ENCODE results near the gene HMGXB3. TPM values are rescaled to one million over a fixed set of nuclear protein-coding genes. Genes with fewer than 3 reads are reported as not detected.

The HMGXB3 gene
- total RNA-seq, result 48.4 and 77.0 TPM in 2 replicates

DNA sequence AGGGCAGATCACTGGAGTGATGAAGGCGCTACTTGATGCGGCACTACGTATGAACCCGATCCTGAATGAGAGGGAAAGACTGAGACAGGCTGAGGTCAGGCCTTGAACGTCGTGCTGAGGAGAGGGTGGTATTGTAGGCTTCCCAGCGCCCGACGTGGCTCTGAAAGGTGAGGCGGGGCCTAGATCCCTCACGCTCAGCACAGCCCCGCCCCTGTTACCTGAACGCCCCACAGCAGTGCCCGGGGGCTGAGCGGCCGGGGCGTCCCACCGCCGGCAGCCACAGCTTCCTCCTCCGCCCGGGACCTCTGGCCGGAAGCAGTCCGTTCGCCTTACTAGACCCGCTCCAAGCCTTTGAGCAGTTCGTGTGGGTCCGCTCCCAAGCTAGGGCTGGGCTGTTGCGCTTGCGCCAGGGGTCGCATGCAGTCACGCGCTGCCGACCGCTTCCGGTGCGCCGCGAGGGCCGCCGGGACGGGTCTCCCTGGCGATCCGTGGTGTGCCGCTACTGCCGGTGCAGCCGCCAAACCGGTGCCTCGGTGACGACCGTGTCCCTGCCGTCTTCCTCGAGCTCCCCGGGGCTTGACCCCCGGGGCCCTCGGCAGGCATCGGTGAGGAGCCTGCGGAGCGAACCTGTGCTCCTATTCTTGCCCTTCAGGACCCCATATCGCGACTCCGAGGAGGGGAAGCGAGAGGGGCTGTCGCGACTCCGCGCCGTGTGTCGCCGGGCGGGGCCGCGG, at the start of gene HMGXB3, which contains the start of gene TIGD6:
Gene HMGXB3, plus strand, starts transcription at position 484 of the 734 bp plus-strand sequence. CDS start 4,114 bp downstream, outside the sequence.
Gene TIGD6, minus strand, starts transcription at position 399 of the 734 bp plus-strand sequence. CDS start 4,306 bp downstream, outside the sequence.

GRCh38 chr5:149960272-149961185, 40.0 kb upstream of the HMGXB3 start, which contains the start of gene SLC26A2:
TSS of gene SLC26A2 (plus strand) at chr5:149960758. CDS start at chr5:149977653, 16,895 bp downstream.

DNA sequence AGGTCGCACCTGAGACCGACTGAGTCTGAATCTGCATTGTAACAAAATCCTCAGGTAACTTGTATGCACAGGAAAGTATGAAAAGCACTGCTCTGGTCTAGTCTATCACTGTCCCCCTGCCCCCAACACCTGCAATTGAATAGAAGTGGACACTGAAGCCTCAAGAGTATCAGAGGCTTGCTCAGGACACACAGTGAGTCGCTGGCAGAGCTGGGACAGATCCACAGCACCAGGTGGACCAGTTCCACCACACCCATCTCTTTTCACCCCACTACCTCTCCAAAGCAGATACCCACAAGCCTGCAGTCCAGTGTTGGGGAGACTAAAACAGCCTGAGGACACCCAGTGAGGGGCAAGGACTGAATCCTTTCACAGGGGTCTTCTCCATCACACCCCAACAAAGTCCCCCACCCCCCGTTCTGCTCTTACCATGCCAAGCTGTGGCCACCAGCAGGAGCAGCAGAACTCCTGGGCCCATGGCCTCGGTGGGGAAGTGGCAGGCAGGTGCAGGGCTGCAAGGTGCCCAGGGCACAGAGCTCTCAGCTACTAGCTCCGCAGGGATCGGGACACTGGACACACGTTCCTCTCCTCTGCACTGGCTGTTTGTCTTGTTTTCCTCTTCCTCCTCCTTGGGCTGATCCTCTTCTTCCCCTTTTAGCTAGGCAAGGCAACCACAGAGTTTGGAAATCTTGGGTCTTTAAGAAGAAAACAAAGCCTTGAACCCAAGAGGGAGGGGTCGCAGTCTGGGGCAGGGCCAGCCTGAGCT, 85.6 kb downstream of the HMGXB3 start, which contains the start of gene CSF1R:
Gene CSF1R, minus strand, starts transcription at position 605 of the 766 bp plus-strand sequence. Its CDS starts 127 bp downstream, at position 478.

Small RNAs within 50 kb of the gene (small RNA-seq; reads per million reads assigned to genes)
- gene RF00019 (ENCODE audit: low replicate concordance), result not detected

Other genes starting within 250 kb of the HMGXB3 start
- gene PDE6A, start 55.9 kb upstream of the HMGXB3 start, total RNA-seq, result not detected in 2 replicates
- 17.3 and 23.0 TPM in 2 replicates for gene SLC26A2, start 40.0 kb upstream of the HMGXB3 start, total RNA-seq
- gene TIGD6, start 85 bp upstream of the HMGXB3 start, total RNA-seq, result 7.6 and 7.7 TPM in 2 replicates
- gene CSF1R, start 85.8 kb downstream of the HMGXB3 start, total RNA-seq, result 0.66 and 1.1 TPM in 2 replicates
- 114 and 359 TPM in 2 replicates for gene PDGFRB, start 155.1 kb downstream of the HMGXB3 start, total RNA-seq
- gene CDX1, start 166.0 kb downstream of the HMGXB3 start, total RNA-seq, result 0.22 and 0.57 TPM in 2 replicates
- under 0.01 TPM in 1 of 2 replicates, not detected in the other for gene SLC6A7, start 189.3 kb downstream of the HMGXB3 start, total RNA-seq